Esophagus (tissue), 2 donors: Measurements from ENCODE around the gene PAFAH2. TPM values are rescaled to one million over a fixed set of nuclear protein-coding genes. Genes with fewer than 3 reads are reported as not detected.
"Not testable (repeated sequence)": the region's sequence is repeated elsewhere in the genome, so short reads cannot be mapped to it uniquely, and the experiment has no call there.

Experiments
- H3K27ac ChIP-seq, 2 donors: one replicate each; pipeline ENCODE4 v1.5.1; 2013; ENCODE audit warnings: low read depth in 2 of 2, mild to moderate bottlenecking in 2 of 2, inconsistent platforms in 1 of 2, low read length in 1 of 2, moderate library complexity in 1 of 2
- H3K27me3 ChIP-seq, 2 donors: one replicate each; pipeline ENCODE4 v1.6.1; 2013; ENCODE audit warnings: low read length in 2 of 2, control low read depth in 1 of 2, mild to moderate bottlenecking in 1 of 2; ENCODE audit not compliant: insufficient read depth in 2 of 2, control insufficient read depth in 1 of 2
- H3K36me3 ChIP-seq, 2 donors: one replicate each; pipeline ENCODE4 v1.6.1; 2013; ENCODE audit warnings: low read length in 1 of 2; ENCODE audit not compliant: control insufficient read depth in 2 of 2, insufficient read depth in 2 of 2
- H3K4me1 ChIP-seq, 2 donors: one replicate each; pipeline ENCODE4 v1.6.1; 2013; ENCODE audit warnings: low read length in 1 of 2; ENCODE audit not compliant: control insufficient read depth in 2 of 2, insufficient read depth in 2 of 2
- H3K4me3 ChIP-seq, 2 donors: one replicate each; pipeline ENCODE4 v1.5.1; 2013; ENCODE audit warnings: low read length in 2 of 2, mild to moderate bottlenecking in 2 of 2, low read depth in 1 of 2, moderate library complexity in 1 of 2
- H3K9me3 ChIP-seq, 2 donors: one replicate each; pipeline ENCODE4 v1.6.1; 2013; ENCODE audit warnings: mild to moderate bottlenecking in 2 of 2, low read depth in 1 of 2, low read length in 1 of 2, moderate library complexity in 1 of 2; ENCODE audit not compliant: control insufficient read depth in 2 of 2, insufficient read depth in 1 of 2
- WGBS, 2 donors: extraction: QIAGEN DNeasy Blood & Tissue Kit; methylation state at CpG; one replicate each; pipeline ENCODE4 v1.1.7; 2013; 5-methylcytosine and 5-hydroxymethylcytosine counted together
- polyA plus RNA-seq, 2 donors: library from polyadenylated mRNA; stranded (reverse); fragments of 200-250 nt; gene quantifications; one replicate each; pipeline ENCODE4 v1.2.3, GENCODE V29; 2013
- donor health status: healthy with polysubstance abuse.
- donor health status: Bipolar disorder and iron deficiency.

PAFAH2 gene
- polyA plus RNA-seq, 2 donors, result 5.7 to 5.8 TPM

DNA sequence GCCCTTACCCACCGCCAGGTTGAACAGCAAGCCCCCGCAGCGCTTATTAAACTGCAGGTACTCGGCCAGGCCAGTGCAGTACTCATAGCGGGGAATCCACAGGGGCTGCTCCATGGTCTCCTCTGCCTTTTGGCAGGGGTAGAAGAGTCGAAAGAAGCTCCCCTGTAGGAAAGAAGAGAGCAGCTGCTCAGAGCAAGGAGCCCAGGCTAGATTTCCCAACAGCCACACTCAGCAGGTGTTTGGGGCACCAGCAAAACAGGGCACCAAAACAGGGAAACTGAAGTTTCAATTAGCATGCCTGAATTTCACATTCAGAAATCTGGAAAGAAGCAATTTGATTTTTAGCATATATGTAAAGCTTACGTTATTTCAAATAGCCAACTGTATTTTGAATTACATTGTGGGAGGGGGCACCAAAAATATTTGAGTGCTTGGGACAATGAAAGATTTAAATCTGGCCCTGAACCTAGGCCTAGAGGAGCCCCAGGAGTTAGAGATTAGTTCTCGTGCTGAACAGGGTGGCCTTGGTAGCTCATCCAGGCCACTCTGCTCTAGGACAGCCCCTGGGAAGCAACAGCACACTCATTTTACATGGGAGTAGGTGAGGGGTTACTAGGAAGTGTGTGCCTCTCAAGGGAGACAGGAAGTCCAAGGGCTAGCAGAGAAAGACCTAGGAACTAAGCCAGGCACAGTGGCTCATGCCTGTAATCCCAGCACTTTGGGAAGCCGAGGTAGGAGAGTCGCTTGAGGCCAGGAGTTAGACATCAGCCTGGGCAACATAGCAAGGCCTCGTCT, 8.2 kb downstream of the PAFAH2 start:
- no peaks in the 10 kb centered on the region for H3K4me1 ChIP-seq
- H3K9me3 ChIP-seq, result no peaks in the 10 kb centered on the region
- H3K36me3 ChIP-seq, result peaks cover 5 to 6% of the 10 kb centered on the region in 2 donors
- H3K27me3 ChIP-seq, result no peaks in the 10 kb centered on the region
- no peak overlapping the region for H3K4me3 ChIP-seq
- no peak overlapping the region for H3K27ac ChIP-seq
- 85 to 92% methylated on average over 11 of the region's 11 CpGs for WGBS, 2 donors

GRCh38 chr1:25987951-25988350, 9.9 kb downstream of the PAFAH2 start:
- Histone ChIP-seq H3K9me3 (no peaks in the 10 kb centered on the region), H3K27me3 (no peaks in the 10 kb centered on the region), H3K36me3 (peaks cover 9% of the 10 kb centered on the region in 2 donors), H3K4me3 (no peak overlapping the region), H3K4me1 (no peaks in the 10 kb centered on the region), H3K27ac (no peak overlapping the region)
- 88 to 93% methylated on average over 2 of the region's 2 CpGs for WGBS, 2 donors

GRCh38 chr1:25986773-25987172, 11.1 kb downstream of the PAFAH2 start:
- WGBS, 2 donors, result 98% methylated on average over 10 of the region's 10 CpGs
- peaks cover 15% of the 10 kb centered on the region in 2 donors for H3K36me3 ChIP-seq

GRCh38 chr1:25985670-25986069, 12.2 kb downstream of the PAFAH2 start:
- no peak overlapping the region for H3K4me3 ChIP-seq
- peaks cover 15% of the 10 kb centered on the region in 2 donors for H3K36me3 ChIP-seq
- 91 to 92% methylated on average over 3 of the region's 3 CpGs for WGBS, 2 donors
- H3K27ac ChIP-seq, result no peak overlapping the region
- H3K9me3 ChIP-seq, result no peaks in the 10 kb centered on the region
- H3K27me3 ChIP-seq, result no peaks in the 10 kb centered on the region
- H3K4me1 ChIP-seq, result no peaks in the 10 kb centered on the region

More at GRCh38 chr1:25986773-25987172, 11.1 kb downstream of the PAFAH2 start:
- H3K9me3 ChIP-seq, H3K4me3 ChIP-seq, H3K4me1 ChIP-seq, H3K27ac ChIP-seq, H3K27me3 ChIP-seq: not testable (repeated sequence)

GRCh38 chr1:25985171-25985570, 12.7 kb downstream of the PAFAH2 start:
- H3K27me3 ChIP-seq, result no peaks in the 10 kb centered on the region
- H3K4me3 ChIP-seq, result no peak overlapping the region
- 93% methylated on average over 1 of the region's 1 CpG for WGBS, 2 donors
- no peaks in the 10 kb centered on the region for H3K9me3 ChIP-seq
- H3K4me1 ChIP-seq, result no peaks in the 10 kb centered on the region
- H3K36me3 ChIP-seq, result peaks cover 15% of the 10 kb centered on the region in 2 donors
- H3K27ac ChIP-seq, result no peak overlapping the region

DNA sequence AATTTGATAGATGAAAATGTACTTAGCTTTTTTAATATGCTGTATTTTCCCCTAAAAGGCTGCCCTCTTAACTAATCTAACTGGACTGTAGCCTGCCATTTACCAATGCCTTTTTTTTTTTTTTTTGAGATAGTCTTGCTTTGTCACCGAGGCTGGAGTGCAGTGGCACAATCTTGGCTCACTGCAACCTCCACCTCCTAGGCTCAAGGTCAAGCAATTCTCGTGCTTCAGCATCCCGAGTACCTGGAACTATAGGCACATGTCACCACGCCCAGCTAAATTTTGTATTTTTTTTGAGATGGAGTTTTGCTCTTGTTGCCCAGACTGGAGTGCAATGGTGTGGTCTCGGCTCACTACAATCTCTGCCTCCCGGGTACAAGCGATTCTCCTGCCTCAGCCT, 18.7 kb downstream of the PAFAH2 start:
- H3K36me3 ChIP-seq, result peaks cover 13 to 17% of the 10 kb centered on the region in 2 donors
- no peak overlapping the region for H3K4me3 ChIP-seq
- H3K27ac ChIP-seq, result no peak overlapping the region
- no peaks in the 10 kb centered on the region for H3K9me3 ChIP-seq
- no peaks in the 10 kb centered on the region for H3K27me3 ChIP-seq
- 78 to 80% methylated on average over 7 of the region's 7 CpGs for WGBS, 2 donors
- no peaks in the 10 kb centered on the region for H3K4me1 ChIP-seq

DNA sequence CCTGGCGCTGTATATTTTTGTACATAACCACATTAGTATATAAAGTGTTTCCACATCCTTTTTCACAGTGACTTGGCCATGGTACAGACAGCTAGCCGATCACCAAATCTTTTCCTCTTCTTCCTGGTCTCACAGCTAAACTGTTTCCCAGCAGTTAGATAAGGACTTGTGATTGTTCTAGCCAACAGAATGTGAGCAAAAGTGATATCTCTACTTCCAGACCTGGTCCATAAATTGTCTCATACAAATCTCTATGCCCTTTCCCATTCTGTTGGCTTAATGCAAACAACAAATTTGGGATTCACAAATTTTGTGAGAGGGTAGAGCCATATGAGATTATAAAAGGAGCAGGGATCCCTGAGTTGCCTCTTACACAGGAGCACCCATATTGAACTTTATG, 19.5 kb downstream of the PAFAH2 start:
- H3K4me3 ChIP-seq, result no peak overlapping the region
- 88 to 93% methylated on average over 2 of the region's 2 CpGs for WGBS, 2 donors
- H3K9me3 ChIP-seq, result no peaks in the 10 kb centered on the region
- H3K36me3 ChIP-seq, result peaks cover 10 to 16% of the 10 kb centered on the region in 2 donors
- H3K27me3 ChIP-seq, result no peaks in the 10 kb centered on the region
- no peak overlapping the region for H3K27ac ChIP-seq
- H3K4me1 ChIP-seq, result no peaks in the 10 kb centered on the region

GRCh38 chr1:25977801-25978200, 20.1 kb downstream of the PAFAH2 start:
- WGBS, 2 donors, result 91 to 93% methylated on average over 5 of the region's 5 CpGs
- H3K9me3 ChIP-seq, result no peaks in the 10 kb centered on the region
- no peak overlapping the region for H3K27ac ChIP-seq
- no peaks in the 10 kb centered on the region for H3K27me3 ChIP-seq
- no peaks in the 10 kb centered on the region for H3K4me1 ChIP-seq
- H3K4me3 ChIP-seq, result no peak overlapping the region
- H3K36me3 ChIP-seq, result peaks cover 11 to 15% of the 10 kb centered on the region in 2 donors

DNA sequence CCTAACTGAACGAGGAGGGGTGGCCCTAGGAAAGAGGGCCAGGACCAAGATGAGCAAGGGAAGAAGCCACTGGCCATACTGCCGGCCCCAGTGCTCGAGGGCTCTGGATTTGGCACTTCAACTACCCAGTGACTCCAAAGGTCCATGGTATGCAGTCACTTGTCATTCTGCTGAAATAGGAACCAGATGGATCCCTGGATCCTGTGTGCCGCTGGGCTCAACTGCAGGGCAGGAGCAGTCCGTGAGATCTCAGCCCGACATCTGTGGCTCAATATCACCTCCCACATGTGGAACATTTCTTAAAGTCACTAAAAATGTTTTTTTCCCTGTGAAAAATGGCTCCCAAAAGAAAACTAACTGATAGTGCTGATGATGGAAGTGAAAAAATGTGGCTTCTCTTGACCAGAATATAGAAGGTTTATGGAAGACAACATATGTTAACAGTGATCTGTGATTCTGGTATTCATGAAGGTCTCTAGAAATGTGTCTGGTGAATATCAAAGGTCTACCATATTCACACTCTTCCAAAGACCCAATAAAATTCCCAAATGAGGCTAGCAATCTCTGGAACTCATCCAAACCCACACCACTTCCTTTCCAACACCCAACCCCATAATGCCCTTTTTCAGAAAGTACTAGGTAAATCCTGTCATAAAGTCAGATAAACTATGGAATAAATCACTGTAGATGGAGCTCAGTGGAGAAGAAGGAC, 24.1 kb downstream of the PAFAH2 start:
- Histone ChIP-seq H3K9me3 (no peaks in the 10 kb centered on the region), H3K27me3 (no peaks in the 10 kb centered on the region), H3K4me1 (no peaks in the 10 kb centered on the region), H3K36me3 (peaks cover 12 to 18% of the 10 kb centered on the region in 2 donors), H3K27ac (no peak overlapping the region), H3K4me3 (no peak overlapping the region)
- 92 to 93% methylated on average over 6 of the region's 6 CpGs for WGBS, 2 donors
